ELF-1 (cell line): ENCODE data around the gene PXMP2.

ENCODE experiments used
- DNase-seq: peaks from one replicate; pipeline ENCODE4 v3.0.0-alpha.2; 2016; ENCODE audit warnings: low read depth, low spot score

The PXMP2 gene

DNA sequence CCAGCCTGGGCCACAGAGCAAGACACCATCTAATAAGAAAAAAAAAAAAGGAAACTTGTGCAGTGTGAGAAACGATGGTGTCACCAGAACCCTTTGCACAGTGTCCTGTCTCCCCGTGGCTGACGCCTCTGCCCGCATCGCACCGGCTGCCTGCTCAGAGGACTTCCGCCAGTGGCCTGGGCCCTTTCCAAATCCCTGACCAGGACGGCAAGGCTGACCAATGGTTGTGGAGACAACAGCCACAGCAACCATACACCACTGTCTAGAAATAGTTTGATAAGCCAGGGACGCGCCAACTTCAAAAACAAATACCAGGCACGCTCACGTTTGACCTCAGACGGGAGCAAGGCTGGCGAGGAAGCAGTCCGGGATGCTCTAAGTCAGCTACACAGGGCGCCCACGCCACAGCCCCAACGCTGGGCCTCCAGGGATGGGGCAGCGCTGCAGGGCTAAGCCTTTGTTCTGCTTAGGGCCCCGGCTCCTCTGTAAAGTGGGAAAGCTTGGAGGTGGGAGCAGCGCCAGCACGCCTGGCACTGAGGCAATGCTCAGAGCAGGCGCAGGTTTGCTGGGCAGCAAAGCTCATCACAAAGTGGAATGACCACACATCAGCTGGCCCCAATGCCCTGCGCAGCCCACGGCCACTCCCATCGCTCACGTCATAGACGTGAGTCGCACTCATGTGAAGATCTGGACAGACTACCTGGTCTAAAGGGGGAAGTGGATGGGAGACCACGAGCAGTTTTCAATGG lies 35.8 kb downstream of the PXMP2 start:
- DNase-seq, result no peak

DNA sequence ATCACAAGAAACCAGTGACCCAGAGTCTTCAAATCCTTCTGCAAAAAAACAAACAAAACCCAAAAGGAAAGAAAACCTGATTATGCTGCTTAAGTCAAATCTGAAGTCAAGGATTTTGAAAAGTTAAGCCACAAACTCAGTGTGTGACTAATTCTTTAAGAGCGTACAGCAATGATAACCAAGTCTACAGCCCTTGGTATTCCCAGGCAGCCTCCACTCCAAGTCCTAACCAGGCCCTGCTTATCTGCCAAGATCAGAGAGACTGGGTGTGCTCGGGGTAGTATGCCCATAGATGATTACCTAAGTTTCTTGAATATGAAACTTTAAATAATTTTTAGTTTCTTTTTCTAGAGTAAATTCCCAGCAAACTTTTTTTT lies 36.4 kb downstream of the PXMP2 start:
- no peak for DNase-seq

GRCh38 chr12:132724506-132725241 lies 37.3 kb downstream of the PXMP2 start:
- DNase-seq, result no peak

DNA sequence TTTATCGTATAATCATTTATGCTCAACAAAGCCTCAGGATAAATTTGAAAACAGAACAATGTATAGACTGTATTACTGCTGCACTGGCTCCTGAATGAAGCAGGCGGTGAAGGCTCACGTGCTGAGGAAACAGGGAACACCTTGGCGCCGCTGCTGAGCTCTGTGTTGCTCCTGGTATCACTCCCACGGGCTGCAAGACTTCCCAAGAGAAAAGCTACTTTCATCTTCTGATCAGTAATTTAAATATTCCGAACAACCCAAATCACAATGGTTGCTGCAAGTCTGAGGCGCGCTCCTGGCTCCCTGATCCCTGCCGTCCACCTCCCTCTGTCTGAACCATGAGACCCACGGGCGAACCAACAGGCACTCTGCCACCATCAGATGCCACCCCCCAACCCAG lies 39.0 kb downstream of the PXMP2 start:
- DNase-seq, result no peak

- no peak for DNase-seq
These were observed 39.9 kb downstream of the PXMP2 start for GRCh38 chr12:132727091-132727794.

- DNase-seq, result no peak
These were observed 41.1 kb downstream of the PXMP2 start for GRCh38 chr12:132728502-132728901.

GRCh38 chr12:132729541-132730320 lies 42.3 kb downstream of the PXMP2 start:
- no peak for DNase-seq

DNA sequence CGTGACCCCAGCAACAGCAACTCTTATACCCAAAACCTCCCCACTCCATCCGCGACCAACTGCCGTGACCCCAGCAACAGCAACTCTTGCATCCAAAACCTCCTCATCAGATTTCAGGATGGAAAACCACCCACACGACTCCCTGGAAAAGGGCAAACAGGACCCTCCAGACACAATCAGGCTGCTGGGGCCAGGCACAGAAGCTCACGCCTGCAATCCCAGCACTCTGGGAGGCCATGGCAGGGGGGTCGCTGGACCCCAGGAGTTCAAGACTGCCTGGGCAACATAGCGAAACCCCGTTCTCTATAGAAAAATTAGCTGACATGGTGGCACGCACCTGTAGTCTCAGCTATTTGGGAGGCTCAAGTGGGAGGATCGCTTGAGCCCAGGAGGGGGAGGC lies 43.0 kb downstream of the PXMP2 start:
- no peak for DNase-seq

GRCh38 chr12:132731574-132731973 lies 44.2 kb downstream of the PXMP2 start:
- no peak for DNase-seq

GRCh38 chr12:132734206-132734605 lies 46.8 kb downstream of the PXMP2 start:
- no peak for DNase-seq

DNA sequence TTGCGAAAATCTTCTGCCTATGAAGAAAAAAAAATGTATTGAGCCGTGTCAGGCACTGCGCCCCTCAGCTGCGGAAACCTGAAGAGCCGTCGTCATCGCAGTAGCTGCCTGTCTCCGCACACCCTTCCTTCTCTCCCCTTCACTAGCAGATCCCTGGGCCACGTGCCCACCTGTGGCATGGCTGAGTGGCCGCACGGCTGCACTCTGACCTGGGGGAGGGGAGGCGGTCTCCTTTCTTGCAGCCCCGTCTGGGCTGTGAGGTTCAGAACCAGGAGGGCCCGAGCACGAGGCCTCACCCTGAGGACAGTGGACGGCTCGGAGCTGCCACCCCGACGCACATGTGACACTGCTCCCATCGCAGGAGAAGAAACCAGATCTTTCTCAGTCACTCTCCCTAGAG lies 48.1 kb downstream of the PXMP2 start:
- DNase-seq, result no peak

DNA sequence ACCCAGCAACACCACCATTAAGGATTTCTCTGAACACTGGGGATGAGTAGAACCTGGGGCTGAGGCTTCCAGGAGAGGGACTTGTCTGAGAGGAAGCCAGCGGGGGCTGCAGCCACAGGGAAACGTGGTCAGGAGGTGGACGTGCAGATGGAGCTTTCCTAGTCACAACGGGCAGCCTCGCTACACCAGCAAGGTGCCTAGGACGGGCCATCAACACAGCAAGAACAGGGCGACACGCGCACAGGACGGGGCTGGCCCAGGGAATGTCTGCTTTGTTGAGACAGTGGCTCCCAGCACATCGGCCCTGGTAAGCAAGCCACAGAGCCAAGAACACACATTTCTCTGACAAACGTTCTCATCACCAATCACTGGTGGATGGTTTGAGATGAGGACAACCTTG lies 49.0 kb downstream of the PXMP2 start:
- DNase-seq, result no peak

- no peak for DNase-seq
These were observed 49.5 kb downstream of the PXMP2 start for GRCh38 chr12:132736913-132737312.

GRCh38 chr12:132739600-132740312 lies 52.4 kb downstream of the PXMP2 start:
- no peak for DNase-seq

DNA sequence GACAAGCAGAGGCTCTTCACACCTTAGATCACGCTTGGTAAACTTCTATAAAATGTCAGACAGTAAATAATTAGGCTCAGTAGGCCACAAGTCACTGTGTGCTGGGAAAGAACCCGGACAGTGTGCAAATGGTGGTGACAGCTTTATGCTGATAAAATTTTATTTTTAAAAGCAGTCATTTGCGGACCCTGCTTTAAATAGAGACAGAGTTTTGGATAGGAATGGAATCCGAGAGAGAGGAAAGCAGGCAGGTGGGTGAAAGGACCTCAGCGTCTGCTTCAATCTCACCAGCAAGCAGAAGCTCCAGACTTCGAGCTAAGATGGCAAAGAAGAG lies 52.9 kb downstream of the PXMP2 start:
- DNase-seq, result no peak

DNA sequence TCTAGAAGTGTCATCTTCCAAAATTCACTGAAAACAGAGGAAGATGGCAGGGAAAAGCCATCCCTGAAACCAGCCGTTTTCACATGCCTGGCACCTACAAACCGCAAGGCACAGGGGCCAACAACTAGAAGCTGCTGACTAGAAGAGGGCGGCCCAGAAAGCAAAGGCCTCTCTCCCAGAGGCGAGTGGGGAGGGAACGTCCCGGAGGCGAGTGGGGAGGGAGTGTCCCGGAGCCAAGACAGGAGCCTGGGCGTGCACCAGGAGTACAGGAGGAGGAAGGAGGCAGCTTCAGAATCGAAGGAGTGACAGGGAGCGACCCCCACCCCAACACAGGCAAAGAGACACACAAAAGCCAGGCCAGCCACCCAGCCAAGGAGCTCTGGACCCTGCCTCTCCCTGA lies 53.3 kb downstream of the PXMP2 start:
- DNase-seq, result no peak

GRCh38 chr12:132741620-132742019 lies 54.2 kb downstream of the PXMP2 start:
- DNase-seq, result no peak

- DNase-seq, result no peak
These were observed 56.4 kb downstream of the PXMP2 start for GRCh38 chr12:132743831-132744230.

DNA sequence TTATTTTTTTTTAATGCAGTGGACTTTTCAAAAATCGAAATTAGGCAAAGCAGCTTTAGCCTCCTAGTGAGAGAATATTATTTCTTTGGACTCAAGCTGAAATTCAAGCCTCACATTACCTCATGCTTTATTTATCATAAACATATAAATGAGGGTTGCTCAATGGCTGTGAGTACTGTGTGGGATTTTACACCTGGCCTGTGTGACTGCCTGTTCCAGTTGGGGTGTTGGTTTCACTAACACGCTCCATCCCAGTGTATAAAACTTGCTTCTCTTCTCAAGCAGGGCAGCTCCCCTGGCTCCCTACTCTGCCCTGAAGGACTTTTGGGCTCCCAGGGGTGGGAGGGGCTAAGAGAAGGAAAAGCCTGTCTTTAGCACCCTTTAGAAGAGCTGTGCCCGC lies 59.2 kb downstream of the PXMP2 start:
- DNase-seq, result no peak

DNA sequence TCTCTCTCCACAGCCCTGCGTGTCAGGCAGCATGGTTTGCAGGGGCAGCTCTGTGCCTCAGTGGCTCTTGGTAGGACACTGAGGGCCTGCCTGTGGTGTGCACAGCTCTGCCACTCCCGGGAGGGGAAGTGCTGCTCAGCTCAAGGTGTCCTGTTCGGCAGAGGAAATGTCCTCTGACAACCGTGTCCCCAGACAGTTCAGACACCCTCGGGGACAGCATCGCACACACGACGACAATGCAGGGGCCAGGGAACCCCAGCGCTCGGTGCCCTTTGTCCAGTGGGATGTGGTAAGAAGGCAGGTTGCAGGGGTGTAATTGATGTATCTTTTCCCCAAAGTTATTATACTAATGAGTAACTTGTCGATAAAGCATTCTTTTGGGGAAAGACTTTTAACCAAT lies 60.0 kb downstream of the PXMP2 start:
- no peak for DNase-seq

DNA sequence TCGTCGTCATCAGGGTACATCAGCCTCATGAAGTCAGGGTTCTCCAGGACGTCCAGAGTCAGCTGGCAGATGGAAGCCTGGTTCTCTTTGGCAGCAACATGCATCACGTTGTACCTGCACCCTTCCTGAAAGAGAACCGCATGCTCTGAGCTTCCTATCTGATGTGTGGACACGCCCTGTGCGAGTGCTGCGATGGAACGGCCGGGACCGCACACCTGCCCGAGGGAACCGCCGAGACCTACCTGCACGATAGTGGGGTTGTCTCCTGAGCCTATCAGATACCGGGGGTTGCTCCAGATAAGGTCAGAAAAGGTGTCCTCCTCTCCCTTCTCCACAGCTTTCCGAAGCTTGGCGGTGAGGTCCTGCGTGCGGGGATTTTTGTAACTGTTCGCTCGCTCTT lies 60.5 kb downstream of the PXMP2 start:
- no peak for DNase-seq
